ENCODE measurements around the gene LRP1.

The LRP1 gene

DNA sequence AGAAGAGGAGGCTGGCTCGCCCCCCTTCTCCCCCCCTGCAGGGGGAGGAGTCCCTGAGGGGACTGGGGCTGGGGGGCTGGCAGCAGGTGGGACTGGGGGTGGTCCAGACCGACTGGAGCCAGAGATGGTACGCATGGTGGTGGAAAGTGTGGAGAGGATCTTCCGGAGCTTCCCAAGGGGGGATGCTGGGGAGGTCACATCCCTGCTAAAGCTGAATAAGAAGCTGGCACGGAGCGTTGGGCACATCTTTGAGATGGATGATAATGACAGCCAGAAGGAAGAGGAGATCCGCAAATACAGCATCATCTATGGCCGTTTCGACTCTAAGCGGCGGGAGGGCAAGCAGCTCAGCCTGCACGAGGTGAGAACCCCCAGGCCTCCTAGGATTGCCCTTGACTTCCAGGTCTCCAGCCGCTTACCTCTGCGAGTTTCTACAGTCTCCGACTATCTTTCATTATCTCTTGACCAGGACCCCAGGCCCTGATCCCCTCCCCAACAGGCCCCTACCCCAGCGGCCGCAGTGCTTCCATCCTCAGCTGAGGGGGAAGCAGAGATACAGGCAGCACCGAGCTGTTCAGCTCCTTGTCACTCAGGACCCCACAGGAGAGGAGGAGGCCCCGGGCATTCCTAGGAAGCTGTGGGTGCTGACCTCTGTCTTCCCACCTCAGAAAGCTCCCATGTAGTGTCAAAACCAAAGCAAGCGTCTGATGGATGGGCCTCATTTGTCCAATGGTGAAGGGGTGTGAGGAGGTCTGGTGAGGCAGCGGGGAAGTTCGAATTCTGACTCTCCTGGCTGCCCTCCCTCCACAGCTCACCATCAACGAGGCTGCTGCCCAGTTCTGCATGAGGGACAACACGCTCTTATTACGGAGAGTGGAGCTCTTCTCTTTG, 36.4 kb upstream of the LRP1 start:
- DNase-seq (ENCODE audit: extremely low read depth, low read depth): no peak
- TF ChIP-seq, protein P1, sequence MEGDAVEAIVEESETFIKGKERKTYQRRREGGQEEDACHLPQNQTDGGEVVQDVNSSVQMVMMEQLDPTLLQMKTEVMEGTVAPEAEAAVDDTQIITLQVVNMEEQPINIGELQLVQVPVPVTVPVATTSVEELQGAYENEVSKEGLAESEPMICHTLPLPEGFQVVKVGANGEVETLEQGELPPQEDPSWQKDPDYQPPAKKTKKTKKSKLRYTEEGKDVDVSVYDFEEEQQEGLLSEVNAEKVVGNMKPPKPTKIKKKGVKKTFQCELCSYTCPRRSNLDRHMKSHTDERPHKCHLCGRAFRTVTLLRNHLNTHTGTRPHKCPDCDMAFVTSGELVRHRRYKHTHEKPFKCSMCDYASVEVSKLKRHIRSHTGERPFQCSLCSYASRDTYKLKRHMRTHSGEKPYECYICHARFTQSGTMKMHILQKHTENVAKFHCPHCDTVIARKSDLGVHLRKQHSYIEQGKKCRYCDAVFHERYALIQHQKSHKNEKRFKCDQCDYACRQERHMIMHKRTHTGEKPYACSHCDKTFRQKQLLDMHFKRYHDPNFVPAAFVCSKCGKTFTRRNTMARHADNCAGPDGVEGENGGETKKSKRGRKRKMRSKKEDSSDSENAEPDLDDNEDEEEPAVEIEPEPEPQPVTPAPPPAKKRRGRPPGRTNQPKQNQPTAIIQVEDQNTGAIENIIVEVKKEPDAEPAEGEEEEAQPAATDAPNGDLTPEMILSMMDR (IDR thresholded peaks at IDR 0.05; ENCODE audit: low read depth, low read length): no peak

DNA sequence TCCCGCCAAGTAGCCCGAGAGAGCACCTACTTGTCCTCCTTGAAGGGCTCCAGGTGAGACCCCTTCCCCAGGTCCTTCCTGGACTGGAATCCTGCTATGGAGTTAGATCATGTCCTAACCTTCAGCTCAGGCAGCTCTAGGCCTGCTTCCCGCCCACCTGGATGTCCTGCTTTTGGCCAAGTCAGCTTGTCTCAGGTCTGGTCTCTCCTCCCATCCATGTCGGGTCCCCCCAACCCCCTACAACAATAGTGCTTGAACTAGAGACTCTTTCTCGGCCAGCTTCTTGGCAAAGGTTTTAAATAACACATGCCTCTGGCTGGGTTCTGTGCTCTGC, 35.8 kb upstream of the LRP1 start:
- DNase-seq (ENCODE audit: extremely low read depth, low read depth): no peak
- TF ChIP-seq, protein P1 (IDR thresholded peaks at IDR 0.05; ENCODE audit: low read depth, low read length): no peak

DNA sequence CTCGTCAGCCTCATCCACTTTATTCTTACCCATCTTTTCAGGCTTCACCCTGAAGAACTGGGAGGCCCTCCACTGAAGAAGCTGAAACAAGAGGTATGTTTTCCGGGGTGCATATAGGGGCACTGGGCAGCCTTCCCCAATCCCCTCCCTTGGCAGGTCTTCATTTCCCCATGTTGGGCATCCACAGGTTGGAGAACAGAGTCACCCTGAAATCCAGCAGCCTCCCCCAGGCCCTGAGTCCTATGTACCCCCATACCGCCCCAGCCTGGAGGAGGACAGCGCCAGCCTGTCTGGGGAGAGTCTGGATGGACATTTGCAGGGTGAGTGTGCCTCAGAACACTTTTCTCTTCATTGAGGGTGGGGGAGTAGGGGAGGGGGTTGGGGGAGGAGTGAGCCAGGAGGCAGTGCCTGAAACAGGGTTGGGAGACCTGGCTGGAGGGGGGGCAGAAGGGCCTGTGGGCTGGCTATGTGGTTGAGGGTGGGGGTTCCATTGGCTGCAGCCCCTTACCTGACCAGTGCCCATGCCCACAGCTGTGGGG, 35.3 kb upstream of the LRP1 start:
- DNase-seq (ENCODE audit: extremely low read depth, low read depth): no peak
- TF ChIP-seq, protein P1 (IDR thresholded peaks at IDR 0.05; ENCODE audit: low read depth, low read length): no peak

DNA sequence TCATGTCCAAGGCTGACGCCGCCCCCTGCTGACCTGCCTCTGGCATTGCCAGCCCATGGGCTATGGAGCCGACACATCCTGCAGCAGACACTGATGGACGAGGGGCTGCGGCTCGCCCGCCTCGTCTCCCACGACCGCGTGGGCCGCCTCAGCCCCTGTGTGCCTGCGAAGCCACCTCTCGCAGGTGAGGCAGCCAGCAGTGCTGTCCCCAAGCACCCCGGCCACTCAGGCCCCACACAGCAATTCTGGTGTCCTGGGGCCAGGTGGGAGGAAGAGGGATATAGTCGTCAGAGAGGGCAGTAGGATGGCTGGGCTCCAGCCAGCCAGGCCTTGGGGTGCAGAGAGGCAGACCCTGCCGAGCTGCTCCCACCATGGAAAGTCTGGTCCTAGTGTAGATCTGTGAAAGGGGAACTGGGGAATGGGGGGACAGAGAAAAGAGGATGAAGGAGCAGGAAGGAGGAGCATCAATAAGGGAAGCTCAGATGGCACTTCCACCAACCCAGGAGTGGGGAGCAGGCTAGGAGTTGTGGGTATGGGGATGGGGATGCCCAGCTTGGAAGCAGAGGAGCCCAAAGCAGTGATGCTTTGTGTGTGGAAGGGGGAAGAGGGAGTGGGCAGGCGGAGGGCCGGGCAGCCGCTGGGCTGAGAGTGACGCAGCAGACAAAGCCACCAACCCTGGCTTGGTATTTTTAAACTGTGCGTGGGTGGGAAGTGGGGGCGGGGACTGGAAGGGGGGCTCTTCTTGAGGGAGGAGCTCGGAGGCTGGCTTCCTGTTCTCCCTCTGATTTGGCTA, 34.7 kb upstream of the LRP1 start:
- TF ChIP-seq, protein P1 (IDR thresholded peaks at IDR 0.05; ENCODE audit: low read depth, low read length): peak; percentile 63
- no peak for DNase-seq (ENCODE audit: extremely low read depth, low read depth)

DNA sequence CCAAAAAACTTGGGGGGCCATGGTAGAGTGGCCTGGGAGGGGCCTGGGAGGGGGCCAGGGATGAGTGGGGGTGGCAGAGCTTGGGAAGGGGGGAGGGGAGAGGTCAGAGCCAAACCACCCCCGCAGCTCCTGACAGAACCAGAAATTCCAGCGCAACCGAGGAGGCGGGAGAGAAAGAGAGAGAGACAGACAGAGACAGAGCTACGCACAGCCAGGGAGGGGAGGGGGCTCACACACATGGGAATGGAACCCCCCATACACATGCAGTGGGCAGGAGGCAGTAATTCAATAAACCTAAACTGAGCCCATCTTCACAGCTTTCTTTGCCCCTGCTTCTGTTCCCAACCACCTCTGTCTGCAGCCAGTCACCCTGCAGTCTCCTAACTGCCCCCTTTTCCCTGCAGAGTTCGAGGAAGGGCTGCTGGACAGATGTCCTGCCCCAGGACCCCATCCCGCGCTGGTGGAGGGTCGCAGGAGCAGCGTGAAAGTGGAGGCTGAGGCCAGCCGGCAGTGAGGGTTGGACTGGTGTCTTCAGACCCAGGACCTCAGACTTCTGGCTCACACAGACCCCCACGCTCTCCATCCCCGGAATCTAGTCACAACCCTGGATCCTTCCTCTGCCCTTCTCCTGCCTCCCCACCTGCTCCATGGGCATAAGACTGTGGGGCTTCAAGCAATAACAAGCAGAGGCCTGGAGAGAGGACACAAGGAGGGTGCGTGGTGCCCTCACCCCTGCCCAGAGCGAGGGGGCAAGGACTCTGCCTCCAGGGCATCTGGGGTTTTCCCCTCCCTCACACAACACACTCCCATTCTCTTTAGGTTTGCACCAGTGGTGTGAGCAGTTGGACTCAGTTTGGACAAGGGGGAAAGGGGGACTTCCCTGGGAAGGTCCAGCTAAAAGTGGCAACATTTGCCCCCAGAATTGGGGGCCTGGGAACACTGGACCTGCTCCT, 33.8 kb upstream of the LRP1 start:
- DNase-seq (ENCODE audit: extremely low read depth, low read depth): no peak
- TF ChIP-seq, protein P1 (IDR thresholded peaks at IDR 0.05; ENCODE audit: low read depth, low read length): no peak

DNA sequence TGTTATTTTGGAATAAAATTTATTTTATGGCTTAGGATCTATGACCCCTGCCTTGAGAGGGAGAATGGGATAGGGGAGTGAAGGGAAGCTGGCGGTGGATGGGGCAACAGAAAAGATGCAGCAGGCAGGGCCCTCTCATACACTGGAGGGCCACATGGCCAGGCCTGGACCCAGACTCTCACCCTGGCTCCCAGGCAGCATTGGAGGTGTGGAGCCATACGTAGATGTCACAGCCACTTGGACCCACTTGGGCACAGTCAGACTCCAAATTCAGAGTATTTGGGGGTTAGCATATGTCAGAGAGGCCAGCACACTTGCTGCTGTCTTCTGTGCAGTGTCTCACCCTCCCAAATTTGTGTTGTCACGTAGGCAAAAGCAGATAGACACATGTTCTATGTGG, 32.8 kb upstream of the LRP1 start:
- TF ChIP-seq, protein P1 (IDR thresholded peaks at IDR 0.05; ENCODE audit: low read depth, low read length): no peak

More for the DNA sequence above, 32.8 kb upstream of the LRP1 start:
- DNase-seq (ENCODE audit: extremely low read depth, low read depth): no peak

Measured in AG09319 (cell line).